Panc1 (cell line): ENCODE results near the gene CYGB. TPM values are rescaled to one million over a fixed set of nuclear protein-coding genes. Genes with fewer than 3 reads are reported as not detected.
"Not testable (repeated sequence)": the region's sequence is repeated elsewhere in the genome, so short reads cannot be mapped to it uniquely, and the experiment has no call there.

ENCODE experiments used
- ATAC-seq: fragments of 200-7000 bp; cut with Tn5 transposase; 2 replicates; pipeline ENCODE4 v1.9.1; 2020; ENCODE audit warnings: mild to moderate bottlenecking, moderate library complexity
- BruUV-seq: library from RNA; stranded (reverse); fragments of 400-500 nt; replicated peaks from 2 replicates; lab custom pipeline; 2021; lab: Mats Ljungman, UMichigan
- CTCF ChIA-PET: fragments of 300-600 bp; sonication (Branson Sonifier 250); formaldehyde crosslinking; loops from one replicate; lab custom pipeline; 2022; ENCODE audit warnings: antibody characterized with exemption; lab: Charles Lee
- POLR2A ChIA-PET: fragments of 300-600 bp; sonication (Branson Sonifier 250); formaldehyde crosslinking; loops from one replicate; lab custom pipeline; 2022; ENCODE audit warnings: antibody characterized with exemption; lab: Charles Lee
- DNase-seq: peaks from one replicate; pipeline ENCODE4 v3.0.0-alpha.2; 2010; ENCODE audit warnings: low read depth, low spot score
- H3K27ac ChIP-seq: 2 replicates; pipeline ENCODE4 v1.5.1; 2011; ENCODE audit warnings: mild to moderate bottlenecking, low read length, inconsistent platforms
- H3K27me3 ChIP-seq: fragments of 200-500 bp; sonication (Bioruptor generic); 2 replicates; pipeline ENCODE4 v1.6.0; 2014; ENCODE audit warnings: low read length, inconsistent platforms; ENCODE audit not compliant: control insufficient read depth, insufficient read depth
- H3K36me3 ChIP-seq: fragments of 200-500 bp; sonication (Bioruptor generic); 2 replicates; pipeline ENCODE4 v1.5.1; 2014; ENCODE audit warnings: inconsistent platforms, mild to moderate bottlenecking, low read length, moderate library complexity; ENCODE audit not compliant: control insufficient read depth, insufficient read depth
- H3K4me1 ChIP-seq: 2 replicates; pipeline ENCODE4 v1.5.1; 2011; ENCODE audit warnings: inconsistent platforms, mild to moderate bottlenecking, low read length, moderate library complexity; ENCODE audit not compliant: control insufficient read depth, insufficient read depth
- H3K4me3 ChIP-seq, 2 experiments: 2 replicates each; pipeline ENCODE4 v1.5.1; 2011 to 2012; ENCODE audit warnings: low read depth in 2 of 2, low read length in 2 of 2, mild to moderate bottlenecking in 2 of 2, inconsistent platforms in 1 of 2, moderate library complexity in 1 of 2
- H3K9me3 ChIP-seq: fragments of 200-500 bp; sonication (Bioruptor generic); 2 replicates; pipeline ENCODE4 v1.5.1; 2014; ENCODE audit warnings: low read depth, mild to moderate bottlenecking, inconsistent platforms, low read length, moderate library complexity; ENCODE audit not compliant: control insufficient read depth, insufficient read depth
- POLR2AphosphoS5 ChIP-seq: IDR thresholded peaks from 2 replicates; pipeline ENCODE4 v1.6.1; 2012; ENCODE audit warnings: mild to moderate bottlenecking, low read depth, low read length, moderate library complexity
- SIN3A ChIP-seq: IDR thresholded peaks from 2 replicates; pipeline ENCODE4 v1.6.1; 2012; ENCODE audit warnings: low read depth, mild to moderate bottlenecking, low read length, moderate library complexity, borderline replicate concordance; ENCODE audit not compliant: insufficient read depth
- TCF7L2 ChIP-seq: IDR thresholded peaks from 2 replicates; pipeline ENCODE4 v1.6.1; 2011; ENCODE audit warnings: mild to moderate bottlenecking, low read depth, low read length, inconsistent platforms
- in situ Hi-C: cut with HindIII; loops from 2 replicates; pipeline ENCODE4 v1.10.0; 2016; ENCODE audit warnings: low sequenced_read_pairs, low pct_unique_long_range_greater_than_20kb
- intact Hi-C: fragments of 100-400 bp; cut with micrococcal nuclease; formaldehyde crosslinking; loops from one replicate; pipeline ENCODE4 v1.10.0; 2022; ENCODE audit not compliant: unreplicated experiment
- total RNA-seq: library from RNA; stranded (reverse); gene quantifications from one replicate; pipeline ENCODE4 v1.2.1, GENCODE V29; 2021; ENCODE audit not compliant: unreplicated experiment
- TF ChIP-seq, protein P1 (sequence below), 2 experiments: IDR thresholded peaks; 2 replicates each; pipeline ENCODE4 v1.6.1; 2011 to 2012; ENCODE audit warnings: low read depth in 2 of 2, control low read depth in 1 of 2, low read length in 1 of 2, mild to moderate bottlenecking in 1 of 2, moderate library complexity in 1 of 2; ENCODE audit not compliant: insufficient read depth in 1 of 2
- TF ChIP-seq, protein P2 (sequence below): fragments of 450-650 bp; IDR thresholded peaks from 2 replicates; pipeline ENCODE4 v1.5.1; 2017; ENCODE audit warnings: mild to moderate bottlenecking

CYGB gene
- total RNA-seq, 1 experiment from 2014 or later: 6.0 TPM

DNA sequence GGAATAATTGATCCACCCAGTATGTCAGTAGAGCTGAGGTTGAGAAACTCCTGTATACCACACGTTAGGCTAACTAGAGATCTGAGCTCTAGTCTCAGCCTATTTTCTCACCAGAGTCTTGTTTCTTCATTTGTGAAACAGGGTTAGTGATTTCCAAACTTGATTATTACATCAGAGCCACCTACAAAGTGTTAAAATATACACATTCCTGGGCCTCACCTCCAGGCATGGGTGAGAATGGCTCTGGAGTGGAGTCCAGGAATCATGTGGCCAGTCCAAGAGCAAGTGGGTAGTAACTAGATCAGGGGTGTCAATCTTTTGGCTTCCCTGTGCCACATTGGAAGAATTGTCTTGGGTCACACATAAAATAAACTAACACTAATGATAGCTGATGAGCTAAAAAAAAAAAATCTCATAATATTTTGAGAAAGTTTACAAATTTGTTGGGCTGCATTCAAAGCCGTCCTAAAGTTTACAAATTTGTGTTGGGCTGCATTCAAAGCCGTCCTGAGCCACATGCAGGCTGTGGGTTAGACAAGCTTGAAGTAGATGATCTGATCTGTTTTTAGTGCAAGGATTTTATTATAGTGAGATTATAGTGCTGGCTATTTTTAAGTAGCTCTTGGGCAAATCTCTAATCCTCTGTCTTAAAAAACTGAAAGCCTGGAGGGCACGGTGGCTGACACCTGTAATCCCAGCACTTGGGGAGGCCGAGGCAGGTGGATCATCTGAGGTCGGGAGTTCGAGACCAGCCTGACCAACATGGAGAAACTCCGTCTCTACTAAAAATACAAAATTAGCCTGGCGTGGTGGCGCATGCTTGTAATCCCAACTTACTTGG, 22.7 kb upstream of the CYGB start:
- intact Hi-C loops: loop anchor here (10.0 kb wide), 1 partner anchor 65 kb away; no protein-coding TSS in a partner anchor
- TSS peak; percentile 4 for BruUV-seq
- H3K4me3 ChIP-seq: peak overlapping the region; percentile 83 to 93

DNA sequence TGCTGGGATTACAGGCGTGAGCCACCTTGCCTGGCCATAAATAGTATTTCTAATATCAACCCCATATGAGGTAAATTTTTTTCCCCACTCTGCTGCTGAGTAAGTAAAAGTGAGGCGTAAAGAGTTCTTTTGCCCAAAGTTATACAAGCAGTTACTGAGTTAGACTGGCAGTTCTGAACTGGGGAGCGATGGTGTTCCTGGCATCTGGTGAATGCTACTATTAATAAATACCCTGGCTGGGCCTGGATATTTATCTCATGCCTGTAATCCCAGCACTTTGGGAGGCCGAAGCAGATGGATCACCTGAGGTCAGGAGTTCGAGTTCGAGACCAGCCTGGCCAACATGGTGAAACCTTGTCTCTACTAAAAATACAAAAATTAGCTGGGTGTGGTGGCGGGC, 22.0 kb upstream of the CYGB start:
- Histone ChIP-seq H3K36me3 (peaks cover 16% of the 10 kb centered on the region), H3K27ac (peak overlapping the region; percentile 99), H3K4me3 (peak overlapping the region; percentile 83 to 93), H3K4me1 (peaks cover 48% of the 10 kb centered on the region)
- DNase-seq, ATAC-seq, H3K27me3 ChIP-seq, POLR2A ChIA-PET, in situ Hi-C loops, intact Hi-C loops, BruUV-seq, H3K9me3 ChIP-seq: not testable (repeated sequence)
- CTCF ChIA-PET: interaction anchor here (1.0 kb wide), 1 partner anchor 64 kb away, joined by 3 read pairs; no protein-coding TSS in a partner anchor

More for the DNA sequence above, 22.7 kb upstream of the CYGB start:
- peaks cover 16% of the 10 kb centered on the region for H3K36me3 ChIP-seq
- H3K27me3 ChIP-seq: no peaks in the 10 kb centered on the region
- ChIA-PET CTCF (interaction anchor here (1.0 kb wide), 1 partner anchor 64 kb away, joined by 3 read pairs; no protein-coding TSS in a partner anchor), POLR2A (interaction anchor here (0.6 to 0.7 kb wide), 4 partner anchors 15 to 1864 kb away, joined by 3 to 5 read pairs (median 4); no protein-coding TSS in a partner anchor)
- ATAC-seq: no peak
- no peaks in the 10 kb centered on the region for H3K9me3 ChIP-seq
- no peak for DNase-seq
- TF ChIP-seq, protein P1, sequence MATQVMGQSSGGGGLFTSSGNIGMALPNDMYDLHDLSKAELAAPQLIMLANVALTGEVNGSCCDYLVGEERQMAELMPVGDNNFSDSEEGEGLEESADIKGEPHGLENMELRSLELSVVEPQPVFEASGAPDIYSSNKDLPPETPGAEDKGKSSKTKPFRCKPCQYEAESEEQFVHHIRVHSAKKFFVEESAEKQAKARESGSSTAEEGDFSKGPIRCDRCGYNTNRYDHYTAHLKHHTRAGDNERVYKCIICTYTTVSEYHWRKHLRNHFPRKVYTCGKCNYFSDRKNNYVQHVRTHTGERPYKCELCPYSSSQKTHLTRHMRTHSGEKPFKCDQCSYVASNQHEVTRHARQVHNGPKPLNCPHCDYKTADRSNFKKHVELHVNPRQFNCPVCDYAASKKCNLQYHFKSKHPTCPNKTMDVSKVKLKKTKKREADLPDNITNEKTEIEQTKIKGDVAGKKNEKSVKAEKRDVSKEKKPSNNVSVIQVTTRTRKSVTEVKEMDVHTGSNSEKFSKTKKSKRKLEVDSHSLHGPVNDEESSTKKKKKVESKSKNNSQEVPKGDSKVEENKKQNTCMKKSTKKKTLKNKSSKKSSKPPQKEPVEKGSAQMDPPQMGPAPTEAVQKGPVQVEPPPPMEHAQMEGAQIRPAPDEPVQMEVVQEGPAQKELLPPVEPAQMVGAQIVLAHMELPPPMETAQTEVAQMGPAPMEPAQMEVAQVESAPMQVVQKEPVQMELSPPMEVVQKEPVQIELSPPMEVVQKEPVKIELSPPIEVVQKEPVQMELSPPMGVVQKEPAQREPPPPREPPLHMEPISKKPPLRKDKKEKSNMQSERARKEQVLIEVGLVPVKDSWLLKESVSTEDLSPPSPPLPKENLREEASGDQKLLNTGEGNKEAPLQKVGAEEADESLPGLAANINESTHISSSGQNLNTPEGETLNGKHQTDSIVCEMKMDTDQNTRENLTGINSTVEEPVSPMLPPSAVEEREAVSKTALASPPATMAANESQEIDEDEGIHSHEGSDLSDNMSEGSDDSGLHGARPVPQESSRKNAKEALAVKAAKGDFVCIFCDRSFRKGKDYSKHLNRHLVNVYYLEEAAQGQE (IDR thresholded peaks at IDR 0.05; ENCODE audit: insufficient read depth in 1 of 2, low read depth in 2 of 2, low read length in 1 of 2): no peak
- TF ChIP-seq SIN3A (no peak), POLR2AphosphoS5 (no peak), TCF7L2 (no peak)
- TF ChIP-seq, protein P2, sequence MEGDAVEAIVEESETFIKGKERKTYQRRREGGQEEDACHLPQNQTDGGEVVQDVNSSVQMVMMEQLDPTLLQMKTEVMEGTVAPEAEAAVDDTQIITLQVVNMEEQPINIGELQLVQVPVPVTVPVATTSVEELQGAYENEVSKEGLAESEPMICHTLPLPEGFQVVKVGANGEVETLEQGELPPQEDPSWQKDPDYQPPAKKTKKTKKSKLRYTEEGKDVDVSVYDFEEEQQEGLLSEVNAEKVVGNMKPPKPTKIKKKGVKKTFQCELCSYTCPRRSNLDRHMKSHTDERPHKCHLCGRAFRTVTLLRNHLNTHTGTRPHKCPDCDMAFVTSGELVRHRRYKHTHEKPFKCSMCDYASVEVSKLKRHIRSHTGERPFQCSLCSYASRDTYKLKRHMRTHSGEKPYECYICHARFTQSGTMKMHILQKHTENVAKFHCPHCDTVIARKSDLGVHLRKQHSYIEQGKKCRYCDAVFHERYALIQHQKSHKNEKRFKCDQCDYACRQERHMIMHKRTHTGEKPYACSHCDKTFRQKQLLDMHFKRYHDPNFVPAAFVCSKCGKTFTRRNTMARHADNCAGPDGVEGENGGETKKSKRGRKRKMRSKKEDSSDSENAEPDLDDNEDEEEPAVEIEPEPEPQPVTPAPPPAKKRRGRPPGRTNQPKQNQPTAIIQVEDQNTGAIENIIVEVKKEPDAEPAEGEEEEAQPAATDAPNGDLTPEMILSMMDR: no peak
- peak overlapping the region; percentile 99 for H3K27ac ChIP-seq
- in situ Hi-C loops: no loop called here
- H3K4me1 ChIP-seq: peaks cover 54% of the 10 kb centered on the region
